Measurements from ENCODE around the gene NFE2.

The NFE2 gene

GRCh38 chr12:54261815-54262402 is 38.9 kb downstream of the NFE2 start:
- Histone ChIP-seq H3K27me3 (replicated peaks; ENCODE audit: control insufficient read depth, insufficient read depth, low read length) (no peaks in the 10 kb centered on the region), H3K36me3 (ENCODE audit: control insufficient read depth, insufficient read depth, low read length) (peaks cover 4% of the 10 kb centered on the region), H3K4me3 (replicated peaks; ENCODE audit: low read depth, low read length) (no peak overlapping the region)
- TF ChIP-seq, protein P1, sequence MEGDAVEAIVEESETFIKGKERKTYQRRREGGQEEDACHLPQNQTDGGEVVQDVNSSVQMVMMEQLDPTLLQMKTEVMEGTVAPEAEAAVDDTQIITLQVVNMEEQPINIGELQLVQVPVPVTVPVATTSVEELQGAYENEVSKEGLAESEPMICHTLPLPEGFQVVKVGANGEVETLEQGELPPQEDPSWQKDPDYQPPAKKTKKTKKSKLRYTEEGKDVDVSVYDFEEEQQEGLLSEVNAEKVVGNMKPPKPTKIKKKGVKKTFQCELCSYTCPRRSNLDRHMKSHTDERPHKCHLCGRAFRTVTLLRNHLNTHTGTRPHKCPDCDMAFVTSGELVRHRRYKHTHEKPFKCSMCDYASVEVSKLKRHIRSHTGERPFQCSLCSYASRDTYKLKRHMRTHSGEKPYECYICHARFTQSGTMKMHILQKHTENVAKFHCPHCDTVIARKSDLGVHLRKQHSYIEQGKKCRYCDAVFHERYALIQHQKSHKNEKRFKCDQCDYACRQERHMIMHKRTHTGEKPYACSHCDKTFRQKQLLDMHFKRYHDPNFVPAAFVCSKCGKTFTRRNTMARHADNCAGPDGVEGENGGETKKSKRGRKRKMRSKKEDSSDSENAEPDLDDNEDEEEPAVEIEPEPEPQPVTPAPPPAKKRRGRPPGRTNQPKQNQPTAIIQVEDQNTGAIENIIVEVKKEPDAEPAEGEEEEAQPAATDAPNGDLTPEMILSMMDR (IDR thresholded peaks at IDR 0.05; ENCODE audit: insufficient read depth, low read length, poor library complexity, severe bottlenecking): no peak
- no peak for DNase-seq (ENCODE audit: extremely low read depth, insufficient read length)

GRCh38 chr12:54259194-54260011 is 41.4 kb downstream of the NFE2 start:
- Histone ChIP-seq H3K36me3 (ENCODE audit: control insufficient read depth, insufficient read depth, low read length) (peaks cover 9% of the 10 kb centered on the region), H3K4me3 (replicated peaks; ENCODE audit: low read depth, low read length) (peak overlapping the region; percentile 47), H3K27me3 (replicated peaks; ENCODE audit: control insufficient read depth, insufficient read depth, low read length) (no peaks in the 10 kb centered on the region)
- TF ChIP-seq, protein P1 (IDR thresholded peaks at IDR 0.05; ENCODE audit: insufficient read depth, low read length, poor library complexity, severe bottlenecking): no peak
- DNase-seq (ENCODE audit: extremely low read depth, insufficient read length): peak; percentile 63

DNA sequence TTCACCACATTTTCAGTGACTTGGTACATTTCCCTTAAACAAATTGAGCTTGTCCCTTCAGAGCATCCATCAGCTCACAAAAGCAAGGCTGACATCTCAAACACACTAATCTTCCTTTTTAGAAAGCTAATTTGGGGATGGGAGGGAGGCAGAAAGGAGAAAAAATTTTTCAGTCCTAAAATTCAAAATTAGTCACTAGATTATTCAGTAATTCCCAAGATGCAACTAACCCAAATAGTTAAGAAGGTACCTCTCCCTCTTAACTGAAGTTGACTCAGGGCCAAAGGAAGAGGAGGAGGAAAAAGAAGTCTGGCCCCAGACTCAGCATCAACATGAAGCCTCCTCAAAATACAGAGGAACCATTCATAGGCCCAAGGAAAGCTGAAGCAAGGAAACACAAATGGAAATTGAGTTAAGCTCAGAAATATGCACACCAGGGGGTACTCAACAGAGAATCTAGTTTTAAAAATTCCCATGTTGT is 42.6 kb downstream of the NFE2 start:
- no peaks in the 10 kb centered on the region for H3K27me3 ChIP-seq (replicated peaks; ENCODE audit: control insufficient read depth, insufficient read depth, low read length)
- TF ChIP-seq, protein P1 (IDR thresholded peaks at IDR 0.05; ENCODE audit: insufficient read depth, low read length, poor library complexity, severe bottlenecking): no peak
- H3K36me3 ChIP-seq (ENCODE audit: control insufficient read depth, insufficient read depth, low read length): peaks cover 9% of the 10 kb centered on the region
- no peak for DNase-seq (ENCODE audit: extremely low read depth, insufficient read length)
- H3K4me3 ChIP-seq (replicated peaks; ENCODE audit: low read depth, low read length): no peak overlapping the region

DNA sequence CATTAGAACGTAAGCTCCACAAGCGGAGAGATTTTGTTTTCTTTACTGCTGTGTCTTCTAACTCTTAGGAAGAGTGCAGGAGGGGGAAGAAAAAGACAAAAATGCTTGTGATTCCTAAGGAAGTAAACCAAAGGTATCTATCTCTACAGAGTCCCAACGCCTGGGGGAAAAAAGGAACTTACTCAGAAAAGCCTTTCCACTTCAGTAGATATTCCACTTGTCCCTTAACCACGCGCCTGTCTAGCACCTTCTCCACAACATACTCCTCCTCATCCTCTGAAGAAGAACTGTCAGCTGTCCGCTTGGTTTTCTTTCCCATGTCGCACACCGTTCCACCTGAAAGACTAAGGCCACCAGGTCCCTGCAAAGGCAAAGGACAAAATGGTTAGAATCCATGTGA is 43.5 kb downstream of the NFE2 start:
- Histone ChIP-seq H3K4me3 (replicated peaks; ENCODE audit: low read depth, low read length) (no peak overlapping the region), H3K27me3 (replicated peaks; ENCODE audit: control insufficient read depth, insufficient read depth, low read length) (no peaks in the 10 kb centered on the region), H3K36me3 (ENCODE audit: control insufficient read depth, insufficient read depth, low read length) (peaks cover 9% of the 10 kb centered on the region)
- no peak for DNase-seq (ENCODE audit: extremely low read depth, insufficient read length)
- TF ChIP-seq, protein P1 (IDR thresholded peaks at IDR 0.05; ENCODE audit: insufficient read depth, low read length, poor library complexity, severe bottlenecking): no peak

GRCh38 chr12:54253240-54253639 is 47.6 kb downstream of the NFE2 start:
- H3K36me3 ChIP-seq (ENCODE audit: control insufficient read depth, insufficient read depth, low read length): peaks cover 12% of the 10 kb centered on the region
- no peak overlapping the region for H3K4me3 ChIP-seq (replicated peaks; ENCODE audit: low read depth, low read length)
- DNase-seq (ENCODE audit: extremely low read depth, insufficient read length): no peak
- no peaks in the 10 kb centered on the region for H3K27me3 ChIP-seq (replicated peaks; ENCODE audit: control insufficient read depth, insufficient read depth, low read length)
- TF ChIP-seq, protein P1 (IDR thresholded peaks at IDR 0.05; ENCODE audit: insufficient read depth, low read length, poor library complexity, severe bottlenecking): no peak

Measured in GM06990 (cell line).